Endothelial cell (in vitro differentiated cells): ENCODE measurements around the gene TJP3. TPM values are rescaled to one million over a fixed set of nuclear protein-coding genes. Genes with fewer than 3 reads are reported as not detected.

ENCODE experiments used
- DNase-seq: peaks from one replicate; pipeline ENCODE4 v3.0.0; 2021; ENCODE audit warnings: low spot score
- H3K27ac Mint-ChIP-seq: one replicate; pipeline ENCODE4 v1.8.0; 2021; ENCODE audit warnings: mixed read lengths, inconsistent platforms; ENCODE audit not compliant: unreplicated experiment
- H3K27me3 Mint-ChIP-seq: one replicate; pipeline ENCODE4 v1.8.0; 2021; ENCODE audit warnings: mild to moderate bottlenecking, moderate library complexity, mixed read lengths, inconsistent platforms; ENCODE audit not compliant: unreplicated experiment
- H3K36me3 Mint-ChIP-seq: one replicate; pipeline ENCODE4 v1.8.0; 2021; ENCODE audit warnings: mild to moderate bottlenecking, low read depth, mixed read lengths, inconsistent platforms; ENCODE audit not compliant: unreplicated experiment
- H3K4me1 Mint-ChIP-seq: one replicate; pipeline ENCODE4 v1.8.0; 2021; ENCODE audit warnings: mild to moderate bottlenecking, mixed read lengths, inconsistent platforms; ENCODE audit not compliant: unreplicated experiment
- H3K4me3 Mint-ChIP-seq: one replicate; pipeline ENCODE4 v1.8.0; 2021; ENCODE audit warnings: mild to moderate bottlenecking, mixed read lengths, inconsistent platforms; ENCODE audit not compliant: unreplicated experiment
- H3K9me3 Mint-ChIP-seq: one replicate; pipeline ENCODE4 v1.8.0; 2021; ENCODE audit warnings: mixed read lengths, inconsistent platforms; ENCODE audit not compliant: unreplicated experiment
- CTCF ChIP-seq: fragments of 200-600 bp; sonication (generic); IDR thresholded peaks from one replicate; pipeline ENCODE4 v1.5.0; 2021; ENCODE audit warnings: antibody characterized with exemption; ENCODE audit not compliant: unreplicated experiment
- long read RNA-seq: library from polyadenylated mRNA; unstranded; transcript quantifications from one replicate; pipeline ENCODE4 v2.0.0, GENCODE V29; 2020; ENCODE audit not compliant: unreplicated experiment
- total RNA-seq: library from RNA; stranded (reverse); fragmentation: NEBNext Ultra II Directional; extraction: Animal tissue kit (Norgen Biotek cat#: 25700); gene quantifications from one replicate; pipeline ENCODE4 v1.2.1, GENCODE V29; 2021; ENCODE audit not compliant: unreplicated experiment

The TJP3 gene
- 3.1 TPM for total RNA-seq
- long read RNA-seq, partial matches to known transcripts, result 0 of 2 reads
- long read RNA-seq, other reads (novel, unspliced or antisense), result 0 of 2 reads

DNA sequence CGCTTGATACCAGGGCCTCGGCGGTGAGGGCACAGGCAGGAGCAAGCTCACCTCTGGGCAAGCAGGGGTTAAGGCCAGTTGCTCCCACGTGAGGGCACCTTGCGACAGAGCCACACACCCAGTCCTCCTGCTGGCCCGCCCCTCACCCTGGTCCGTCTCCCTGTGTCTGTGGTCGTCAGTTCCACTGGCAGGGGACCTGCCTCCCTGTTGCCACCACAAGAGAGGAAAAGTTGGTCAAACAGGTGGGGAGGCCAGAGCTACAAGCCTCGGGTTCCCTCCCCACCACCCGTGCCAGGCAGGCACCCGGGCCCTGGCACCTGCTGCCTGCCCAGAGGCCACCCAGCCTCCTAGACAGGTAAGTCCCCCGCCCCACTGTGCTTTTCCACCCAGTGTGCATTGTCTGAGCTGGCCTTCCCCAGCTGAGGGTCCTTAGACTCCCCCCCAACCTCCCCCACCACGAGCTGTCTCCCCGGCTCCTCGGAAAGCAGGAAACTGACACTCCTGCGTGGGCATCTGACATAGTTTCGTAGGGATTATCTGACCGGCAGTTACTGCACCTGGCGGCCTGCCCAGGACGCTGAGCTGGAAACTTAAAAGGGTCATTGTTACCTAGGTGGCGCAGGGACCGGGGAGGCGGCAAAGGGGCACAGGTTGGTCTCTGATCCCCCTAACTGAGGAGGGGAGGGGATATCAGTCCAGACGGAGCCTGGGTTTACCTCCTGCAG, at the start of gene TJP3:
Gene TJP3, plus strand, starts transcription at position 178 of the 725 bp plus-strand sequence. CDS start 20,049 bp downstream, outside the sequence.
- no peak within 1 kb of the TSS for H3K27ac Mint-ChIP-seq
- H3K4me3 Mint-ChIP-seq, result no peak within 1 kb of the TSS
- H3K4me1 Mint-ChIP-seq, result no peaks in the 10 kb centered on the region
- TF ChIP-seq CTCF, result no peak
- H3K9me3 Mint-ChIP-seq, result no peaks in the 10 kb centered on the region
- DNase-seq, result no peak
- H3K36me3 Mint-ChIP-seq, result no peaks in the 10 kb centered on the region
- peaks cover 2% of the 10 kb centered on the region for H3K27me3 Mint-ChIP-seq

GRCh38 chr19:3658870-3659745, 49.1 kb upstream of the TJP3 start:
- peaks cover 14% of the 10 kb centered on the region for H3K27me3 Mint-ChIP-seq
- H3K36me3 Mint-ChIP-seq, result peaks cover 25% of the 10 kb centered on the region
- TF ChIP-seq CTCF, result no peak
- no peak for DNase-seq
- H3K9me3 Mint-ChIP-seq, result no peaks in the 10 kb centered on the region
- H3K4me3 Mint-ChIP-seq, result no peak overlapping the region
- H3K4me1 Mint-ChIP-seq, result no peaks in the 10 kb centered on the region
- H3K27ac Mint-ChIP-seq, result no peak overlapping the region

DNA sequence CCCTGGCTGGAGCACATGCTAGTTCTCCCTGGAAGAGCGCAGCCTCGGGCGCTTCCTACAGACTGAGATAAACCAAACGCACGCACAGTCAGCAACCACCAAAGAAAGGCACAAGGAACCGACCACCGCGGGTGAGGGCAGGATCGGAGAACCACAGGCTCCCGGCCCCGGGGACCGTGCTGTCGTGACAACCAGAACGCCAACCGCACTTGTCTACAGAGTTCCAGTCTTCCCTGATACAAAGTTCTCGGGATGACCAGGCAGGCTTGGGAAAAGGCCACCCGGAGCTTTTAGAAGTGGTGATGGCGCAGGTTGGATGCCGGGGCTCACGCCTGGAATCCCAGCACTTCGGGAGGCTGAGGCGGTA, 48.5 kb upstream of the TJP3 start:
- peaks cover 25% of the 10 kb centered on the region for H3K36me3 Mint-ChIP-seq
- H3K9me3 Mint-ChIP-seq, result no peaks in the 10 kb centered on the region
- H3K4me3 Mint-ChIP-seq, result no peak overlapping the region
- no peak for TF ChIP-seq CTCF
- no peaks in the 10 kb centered on the region for H3K4me1 Mint-ChIP-seq
- no peak for DNase-seq
- peaks cover 14% of the 10 kb centered on the region for H3K27me3 Mint-ChIP-seq
- H3K27ac Mint-ChIP-seq, result no peak overlapping the region

DNA sequence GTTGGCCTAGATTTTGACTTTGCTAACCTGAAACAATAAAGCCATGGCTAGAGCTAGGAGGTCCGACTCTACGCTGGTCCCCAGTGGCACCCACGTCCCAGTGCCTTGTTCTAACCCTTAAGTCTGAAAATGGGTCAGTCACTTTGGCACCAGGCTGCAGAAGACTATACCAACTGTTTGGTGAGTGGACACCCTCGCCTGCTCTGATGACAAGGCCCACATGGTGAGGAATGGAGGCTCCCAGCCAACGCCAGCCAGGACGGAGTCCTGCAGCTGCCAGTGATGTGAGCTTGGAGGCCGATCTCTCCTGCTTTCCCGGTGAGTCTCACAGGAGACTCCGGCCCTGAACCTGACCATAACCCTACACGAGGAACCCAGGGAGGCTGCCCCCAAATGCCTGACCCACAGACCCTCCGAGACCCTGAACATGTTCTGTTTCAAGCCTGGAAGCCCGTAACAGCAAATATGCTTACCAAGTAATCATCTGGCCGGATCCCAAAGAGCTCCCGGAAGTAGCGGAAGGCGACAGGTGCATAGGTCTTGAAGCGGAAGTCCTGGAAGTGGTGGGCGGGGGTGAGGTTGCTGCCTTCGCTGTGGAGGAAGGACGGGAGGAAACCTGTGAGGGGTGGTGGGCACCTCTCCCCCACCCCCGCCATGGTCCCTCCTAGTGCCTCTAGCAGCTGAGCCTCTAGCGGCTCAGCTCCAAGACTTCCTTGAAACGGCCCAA, 47.5 kb upstream of the TJP3 start:
- no peak overlapping the region for H3K4me3 Mint-ChIP-seq
- no peak for DNase-seq
- no peaks in the 10 kb centered on the region for H3K4me1 Mint-ChIP-seq
- H3K9me3 Mint-ChIP-seq, result no peaks in the 10 kb centered on the region
- TF ChIP-seq CTCF, result no peak
- H3K27ac Mint-ChIP-seq, result no peak overlapping the region
- peaks cover 13% of the 10 kb centered on the region for H3K27me3 Mint-ChIP-seq
- peaks cover 25% of the 10 kb centered on the region for H3K36me3 Mint-ChIP-seq
